HG03097 (cell line): ENCODE measurements around the gene PPP1R36.
"Not testable (repeated sequence)": the region's sequence is repeated elsewhere in the genome, so short reads cannot be mapped to it uniquely, and the experiment has no call there.

Experiments
- ATAC-seq: cut with Tn5 transposase; IDR thresholded peaks from one replicate; pipeline ENCODE4 v1.9.1; 2021; ENCODE audit not compliant: unreplicated experiment, low FRiP score

The PPP1R36 gene

GRCh38 chr14:64562436-64562835 is 12.7 kb downstream of the PPP1R36 start:
- ATAC-seq = no peak

GRCh38 chr14:64563696-64564095 is 13.9 kb downstream of the PPP1R36 start:
- no peak for ATAC-seq

- ATAC-seq = no peak
These were observed 16.9 kb downstream of the PPP1R36 start for GRCh38 chr14:64566651-64567122.

- no peak for ATAC-seq
These were observed 19.4 kb downstream of the PPP1R36 start for GRCh38 chr14:64569138-64569631.

GRCh38 chr14:64569646-64570045 is 19.9 kb downstream of the PPP1R36 start:
- ATAC-seq = not testable (repeated sequence)

DNA sequence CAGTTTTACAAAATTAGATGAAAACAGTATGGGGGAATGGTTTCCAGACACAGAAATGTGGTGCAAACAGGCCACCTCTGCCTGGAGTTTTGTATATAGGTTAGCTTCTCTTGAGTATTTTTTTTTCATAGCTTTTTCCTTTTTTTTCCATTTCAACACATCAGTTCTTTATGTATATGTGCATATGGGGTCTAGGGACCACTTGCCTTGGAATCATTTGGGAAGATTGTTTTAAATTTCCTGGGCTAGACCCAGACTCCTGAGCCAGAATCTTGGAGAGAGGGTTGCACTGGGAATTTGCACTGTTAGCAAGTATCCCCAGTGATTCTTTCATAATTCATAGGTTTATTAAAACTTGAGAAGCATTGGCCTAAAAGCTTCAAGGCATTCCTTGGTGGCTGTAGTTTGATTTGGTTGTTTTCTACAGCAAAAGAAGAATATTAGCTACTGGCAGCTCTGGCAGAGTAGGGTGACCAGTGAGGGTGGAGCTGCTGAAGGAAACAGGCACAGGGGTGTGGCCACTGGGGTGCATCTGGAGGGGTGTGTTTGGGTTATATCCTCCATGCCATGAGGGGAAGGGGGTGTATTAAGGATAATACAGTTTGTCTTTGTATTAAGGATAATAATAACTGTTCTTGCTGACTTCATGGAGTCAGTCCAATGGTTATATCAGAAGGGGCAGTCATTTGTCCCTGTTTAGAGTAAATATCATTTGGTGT is 22.8 kb downstream of the PPP1R36 start:
- no peak for ATAC-seq

DNA sequence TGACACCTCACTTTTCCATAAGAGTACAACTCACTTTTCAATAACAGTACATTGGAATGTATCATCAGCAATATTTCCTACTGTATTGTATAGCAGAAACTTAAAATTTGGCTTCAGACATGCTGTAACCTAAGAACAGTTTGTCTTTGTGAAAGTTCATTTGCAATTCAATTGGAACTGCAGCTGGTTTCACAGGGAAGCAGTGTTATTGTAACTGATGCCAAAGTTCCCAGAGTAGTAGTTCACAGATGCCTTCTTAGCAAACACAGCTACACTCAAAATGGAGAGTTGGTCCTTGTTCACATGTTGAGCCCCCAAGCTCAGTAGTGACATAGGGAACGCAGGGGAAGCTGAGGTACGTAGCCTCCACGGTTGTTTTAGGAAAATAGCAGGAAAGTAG is 23.3 kb downstream of the PPP1R36 start:
- no peak for ATAC-seq

- no peak for ATAC-seq
These were observed 24.8 kb downstream of the PPP1R36 start for GRCh38 chr14:64574371-64575107.

DNA sequence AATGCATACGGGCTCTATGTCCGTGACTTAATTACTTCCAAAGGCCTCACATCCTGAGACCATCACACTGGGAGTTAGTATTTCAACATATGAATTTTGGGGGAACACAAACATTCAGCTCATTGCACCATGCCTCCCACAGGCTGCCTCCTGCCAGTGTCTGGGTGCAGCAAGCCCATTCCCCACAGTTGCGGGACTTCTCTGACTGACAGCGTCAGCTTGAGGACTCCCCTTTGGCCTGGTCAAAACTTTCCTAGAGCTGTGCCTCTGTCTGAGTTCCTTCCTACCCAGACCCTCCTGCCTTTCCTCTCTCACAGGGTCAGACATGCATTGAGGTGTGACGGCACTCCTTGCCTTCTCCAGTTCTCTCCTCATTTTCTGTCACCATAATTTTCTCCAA is 27.4 kb downstream of the PPP1R36 start:
- ATAC-seq = no peak

GRCh38 chr14:64580467-64580866 is 30.7 kb downstream of the PPP1R36 start:
- ATAC-seq = no peak

DNA sequence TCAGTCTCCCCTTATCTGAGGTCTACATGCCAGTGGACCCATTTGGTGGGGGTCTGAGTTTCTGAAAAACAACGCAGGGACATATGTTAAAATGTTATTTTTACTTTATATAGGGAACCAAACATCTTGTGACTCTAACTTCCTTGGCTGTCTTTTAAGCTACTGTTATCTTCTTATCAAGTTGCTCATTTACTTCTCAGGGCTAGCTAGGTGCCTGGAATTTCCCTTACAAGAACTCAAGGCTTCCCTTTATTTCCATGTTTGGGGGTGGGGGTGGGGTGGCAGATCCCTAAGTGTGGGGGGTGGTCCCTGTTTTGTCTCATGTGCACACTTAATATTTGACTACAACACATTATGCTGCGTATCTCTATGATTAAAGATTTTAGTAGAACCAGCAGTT is 31.6 kb downstream of the PPP1R36 start:
- no peak for ATAC-seq

DNA sequence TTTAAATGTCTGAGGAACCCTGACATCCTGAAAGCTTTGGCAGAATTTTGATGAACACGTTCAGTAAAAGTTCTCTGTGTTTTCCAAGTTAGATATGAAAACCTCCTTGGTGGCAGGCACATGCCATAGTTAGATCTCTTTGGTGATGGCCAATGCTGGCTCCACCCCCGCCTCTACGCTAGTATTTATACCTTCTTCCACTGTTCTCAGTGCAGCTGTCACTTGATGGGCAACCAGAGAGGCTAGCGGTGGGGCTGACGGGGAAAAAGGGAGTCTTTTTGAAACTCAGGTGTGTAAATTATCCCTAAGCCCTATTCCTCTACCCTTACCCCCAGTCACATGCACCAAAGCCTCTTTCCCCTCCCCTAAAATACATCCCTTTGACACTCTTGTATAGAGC is 32.1 kb downstream of the PPP1R36 start:
- no peak for ATAC-seq

DNA sequence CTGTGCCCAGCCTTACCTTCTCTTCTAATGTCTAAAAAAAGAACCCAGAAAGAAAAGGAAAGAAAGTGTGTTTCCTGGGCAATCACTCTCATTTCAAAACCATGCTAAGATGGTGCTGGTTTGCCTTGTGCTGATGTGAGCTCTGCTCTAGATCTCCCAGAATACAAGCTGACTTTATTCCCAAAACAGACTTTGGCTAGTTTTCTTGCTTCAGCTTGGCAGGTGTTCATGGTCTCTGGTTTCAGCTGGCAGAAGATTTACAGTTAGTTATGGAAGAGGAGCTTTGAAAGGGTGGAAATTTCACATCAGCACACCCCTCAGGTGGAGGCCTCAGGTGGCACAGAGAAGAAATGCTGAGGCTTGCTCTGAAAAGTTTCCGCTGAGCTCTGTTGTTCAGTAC is 34.4 kb downstream of the PPP1R36 start:
- ATAC-seq = no peak

DNA sequence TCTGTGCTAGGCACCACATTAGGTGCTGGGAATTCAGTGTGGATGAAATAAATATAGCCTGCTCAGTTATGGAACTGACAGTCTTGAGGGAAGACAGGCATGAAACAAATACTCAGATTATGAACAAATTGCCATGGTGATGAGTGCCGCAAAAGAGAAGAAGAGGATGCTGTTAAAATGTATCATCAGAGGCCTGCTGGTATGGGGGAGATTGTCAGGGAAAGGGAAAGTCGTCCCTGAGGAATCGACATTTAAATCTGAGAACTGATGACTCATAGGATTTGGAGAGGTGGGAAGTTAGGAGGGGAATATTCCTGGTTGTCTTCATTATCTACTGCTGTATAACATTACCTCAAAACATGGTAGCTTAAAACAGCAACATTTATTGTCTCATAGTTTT is 42.0 kb downstream of the PPP1R36 start:
- no peak for ATAC-seq

GRCh38 chr14:64594438-64594837 is 44.7 kb downstream of the PPP1R36 start:
- no peak for ATAC-seq

DNA sequence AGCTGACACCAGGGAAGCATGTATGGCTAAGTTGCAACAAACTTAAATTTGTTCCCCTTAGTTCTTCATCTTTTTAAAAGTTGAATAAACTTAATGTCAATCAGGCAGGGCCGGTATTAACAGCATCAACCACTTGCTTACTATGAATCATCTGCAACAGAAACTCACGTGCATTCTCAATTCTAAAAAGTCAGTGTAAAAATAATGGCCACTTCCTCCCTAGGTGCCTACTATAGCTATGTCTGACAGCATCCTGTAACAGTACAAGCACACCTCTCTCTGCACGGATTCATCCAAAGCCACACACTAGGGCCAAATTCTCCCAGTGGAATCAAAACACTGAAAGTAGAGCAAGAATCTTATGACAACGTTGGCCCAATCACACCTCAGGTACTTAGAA is 48.6 kb downstream of the PPP1R36 start:
- ATAC-seq = no peak

DNA sequence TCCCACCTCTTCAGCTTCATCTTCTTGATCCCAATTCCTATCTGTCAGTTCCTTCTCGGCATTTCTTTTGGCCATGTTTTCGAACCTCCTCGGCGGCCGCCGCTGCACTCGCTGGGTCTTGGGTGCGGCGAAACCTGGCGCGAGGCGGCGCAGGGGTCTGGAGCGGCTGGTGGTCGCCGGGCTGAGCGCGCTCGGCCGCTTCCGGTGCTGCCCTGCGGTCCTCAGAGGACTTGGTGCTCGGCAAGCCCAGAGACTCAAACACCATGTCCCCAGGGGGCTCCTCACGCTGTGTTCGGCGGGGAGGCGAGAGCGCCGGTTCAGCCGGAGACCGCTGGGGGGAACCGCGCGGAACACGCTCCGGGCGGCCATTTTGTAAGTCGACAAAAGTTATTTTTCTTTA is 51.8 kb downstream of the PPP1R36 start:
- no peak for ATAC-seq

DNA sequence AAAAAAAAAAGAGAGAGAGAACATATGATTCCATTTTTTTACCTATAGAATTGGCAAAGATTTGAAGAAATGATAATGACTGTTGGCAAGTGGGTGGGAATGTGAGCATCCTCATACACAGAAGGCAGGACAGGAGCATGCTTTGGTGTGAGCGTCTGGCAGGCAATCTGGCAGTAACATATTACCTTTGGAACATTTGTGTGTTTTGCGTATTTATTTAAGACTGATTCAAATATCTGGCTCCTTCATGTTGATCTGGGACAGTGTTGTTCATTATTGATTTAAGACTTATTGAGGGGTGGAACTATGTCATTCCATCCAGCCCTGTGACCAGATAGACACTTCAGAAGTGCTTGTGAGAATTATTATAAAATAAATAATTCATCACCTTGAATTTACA is 53.1 kb downstream of the PPP1R36 start:
- no peak for ATAC-seq

DNA sequence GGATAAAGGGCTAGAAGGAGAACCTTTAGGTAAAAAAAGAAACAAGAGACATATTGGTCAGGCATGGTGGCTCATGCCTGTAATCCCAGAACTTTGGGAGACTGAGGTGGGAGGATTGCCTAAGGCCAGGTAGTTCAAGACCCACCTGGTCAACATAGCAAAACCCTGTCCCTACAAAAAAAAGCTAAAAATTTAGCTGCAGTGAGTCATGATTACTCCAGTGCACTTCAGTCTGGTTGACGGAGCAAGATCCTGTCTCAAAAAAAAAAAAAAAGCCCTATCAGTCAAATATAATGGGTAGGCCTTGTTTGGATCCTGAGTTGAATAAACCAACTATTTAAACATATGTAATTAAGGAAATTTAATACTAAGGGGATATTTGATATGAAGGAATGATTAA is 54.2 kb downstream of the PPP1R36 start:
- no peak for ATAC-seq

DNA sequence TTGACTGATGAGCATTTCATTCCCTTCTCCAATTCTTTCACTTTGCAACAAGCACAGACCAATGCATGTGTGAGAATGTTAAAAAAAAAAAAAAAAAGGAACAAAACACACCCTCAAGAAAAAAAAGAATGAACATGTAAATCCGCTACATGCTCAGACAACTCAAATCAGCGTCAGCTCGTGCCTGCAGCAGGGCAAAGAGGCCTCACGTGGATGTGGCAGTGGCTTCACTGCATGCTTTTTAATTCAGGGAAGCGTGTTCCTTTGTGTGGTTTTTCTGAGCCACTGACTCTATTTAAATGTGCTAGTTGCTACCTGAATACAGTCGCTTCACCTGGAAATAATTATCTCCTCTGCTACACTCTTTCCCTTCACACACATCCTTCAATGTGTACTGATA is 55.1 kb downstream of the PPP1R36 start:
- ATAC-seq = no peak

- no peak for ATAC-seq
These were observed 56.3 kb downstream of the PPP1R36 start for GRCh38 chr14:64605926-64606685.
